HG03060 (cell line): ENCODE measurements around the gene CERT1.
A peak's percentile ranks its signal among the peaks of the same experiment; 100 is the strongest.
"Not testable (repeated sequence)": the region's sequence is repeated elsewhere in the genome, so short reads cannot be mapped to it uniquely, and the experiment has no call there.

Source experiments
- ATAC-seq: cut with Tn5 transposase; IDR thresholded peaks from one replicate; pipeline ENCODE4 v1.9.1; 2021; ENCODE audit warnings: low read depth, moderate number of reproducible peaks; ENCODE audit not compliant: unreplicated experiment

Gene CERT1

DNA sequence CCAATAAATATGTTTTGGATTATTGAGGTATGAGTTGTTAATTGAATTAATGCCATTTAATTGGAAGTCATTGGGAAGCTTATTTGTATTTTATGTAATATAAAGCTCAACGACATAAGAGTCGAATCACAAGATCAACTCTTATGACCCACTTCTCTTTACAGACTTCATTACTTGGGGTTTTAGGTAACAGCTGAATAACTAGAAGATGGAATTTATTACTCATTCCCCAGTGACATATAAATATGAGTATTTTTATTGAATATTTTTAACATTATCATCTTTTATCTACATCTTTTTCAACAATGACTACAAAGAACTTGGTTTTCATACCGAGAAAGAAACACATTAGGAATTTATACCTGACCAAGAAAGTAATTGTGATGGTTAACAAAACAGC lies 153.3 kb downstream of the CERT1 start:
- no peak for ATAC-seq

DNA sequence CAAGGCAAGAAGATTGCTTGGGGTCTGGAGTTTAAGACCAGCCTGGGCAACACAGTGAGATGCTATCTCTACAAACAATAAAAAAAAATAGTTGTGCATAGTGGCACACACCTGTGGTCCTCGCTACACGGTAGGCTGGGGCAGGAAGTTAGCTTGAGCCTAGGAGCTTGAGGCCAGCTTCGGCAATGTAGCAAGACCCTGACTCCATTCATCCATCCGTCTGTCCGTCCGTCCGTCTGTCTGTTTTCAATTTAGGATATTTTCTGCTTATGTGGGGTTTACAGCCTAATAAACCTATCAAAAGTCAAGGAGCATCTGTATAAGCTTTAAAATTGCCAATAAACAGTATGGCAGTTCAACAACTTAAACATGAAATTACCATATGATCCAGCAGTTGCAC lies 154.7 kb downstream of the CERT1 start:
- ATAC-seq, result no peak

DNA sequence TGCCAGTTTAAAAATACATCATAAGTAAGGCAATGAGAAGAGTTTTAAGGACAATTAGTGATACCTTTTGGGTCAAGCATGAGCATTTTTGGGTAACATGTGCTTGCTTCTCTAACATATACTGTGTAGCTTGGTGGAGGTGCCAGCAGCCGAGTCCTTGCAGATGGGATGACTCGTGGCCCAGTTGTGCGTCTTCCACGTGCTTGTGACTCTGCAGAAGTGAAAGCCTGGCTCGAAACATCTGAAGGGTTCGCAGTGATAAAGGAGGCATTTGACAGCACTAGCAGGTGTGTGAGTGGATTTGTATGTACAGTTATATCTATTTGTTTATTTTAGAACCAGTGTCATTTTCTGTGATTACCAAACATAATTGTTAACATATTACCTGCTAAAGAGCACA lies 156.2 kb downstream of the CERT1 start:
- ATAC-seq, result no peak

DNA sequence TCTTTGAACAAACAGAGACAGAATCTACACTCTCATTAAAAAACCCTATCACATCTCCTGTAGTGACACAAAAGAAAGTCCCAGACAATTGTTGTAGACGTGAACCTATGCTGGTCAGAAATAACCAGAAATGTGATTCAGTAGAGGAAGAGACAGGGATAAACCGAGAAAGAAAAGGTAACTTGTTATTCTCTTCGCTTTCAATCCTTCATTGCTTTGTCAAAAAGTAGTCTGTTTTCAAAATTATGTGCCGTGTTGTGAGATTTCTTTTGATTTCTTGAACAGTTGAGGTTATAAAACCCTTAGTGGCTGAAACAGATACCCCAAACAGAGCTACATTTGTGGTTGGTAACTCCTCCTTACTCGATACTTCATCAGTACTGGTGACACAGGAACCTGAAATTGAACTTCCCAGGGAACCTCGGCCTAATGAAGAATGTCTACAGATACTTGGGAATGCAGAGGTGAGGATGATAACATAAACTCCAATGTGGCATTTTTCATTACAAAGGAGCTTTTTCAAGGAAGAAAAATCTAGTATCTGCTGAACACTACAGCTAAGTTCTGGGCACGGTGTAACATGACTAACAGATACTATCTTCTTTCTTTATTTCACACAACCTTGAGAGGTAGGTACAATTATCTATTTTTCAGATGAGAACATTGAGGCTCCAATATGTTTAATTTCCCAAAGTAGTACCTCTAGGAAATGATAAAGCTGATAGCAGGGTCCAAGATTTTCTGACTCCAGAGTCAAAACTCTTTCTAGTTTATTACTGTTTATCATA lies 160.1 kb downstream of the CERT1 start:
- no peak for ATAC-seq

DNA sequence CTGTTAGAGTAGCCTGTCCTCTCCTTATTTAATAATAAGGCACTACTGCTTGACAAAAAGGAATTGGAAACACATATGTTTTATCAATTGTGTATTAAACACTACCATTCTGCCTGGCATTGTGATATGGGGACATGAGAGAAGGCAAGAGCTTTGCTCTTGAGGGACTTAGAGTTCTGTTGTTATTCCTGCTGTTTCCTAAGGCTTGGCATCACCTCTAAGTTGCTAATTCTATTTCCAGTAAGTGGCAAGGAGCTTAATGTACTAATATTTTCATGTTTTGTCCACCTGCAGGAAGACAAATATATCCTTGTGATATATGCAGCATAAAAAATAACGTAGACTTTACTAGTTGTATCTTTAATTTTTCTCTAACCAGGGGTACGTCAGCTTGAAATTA lies 161.8 kb downstream of the CERT1 start:
- no peak for ATAC-seq

DNA sequence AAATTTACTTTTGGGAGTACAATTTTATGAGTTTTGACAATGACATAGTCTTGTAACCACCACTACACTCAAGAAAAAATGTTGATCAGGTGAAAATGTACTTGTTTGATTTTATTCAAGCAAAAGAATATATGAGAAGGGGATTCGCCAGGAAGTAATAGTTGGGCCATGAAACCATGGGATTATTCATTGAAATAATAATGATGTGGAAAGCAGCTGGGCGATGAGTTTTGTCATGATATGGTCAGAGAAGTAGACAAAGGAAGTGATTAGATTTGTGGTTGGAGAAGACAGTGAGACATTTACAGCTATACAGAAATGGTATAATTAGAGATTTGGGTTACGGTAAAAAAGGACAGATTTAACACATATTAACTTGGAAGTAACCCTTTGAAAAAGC lies 163.2 kb downstream of the CERT1 start:
- ATAC-seq, result no peak

DNA sequence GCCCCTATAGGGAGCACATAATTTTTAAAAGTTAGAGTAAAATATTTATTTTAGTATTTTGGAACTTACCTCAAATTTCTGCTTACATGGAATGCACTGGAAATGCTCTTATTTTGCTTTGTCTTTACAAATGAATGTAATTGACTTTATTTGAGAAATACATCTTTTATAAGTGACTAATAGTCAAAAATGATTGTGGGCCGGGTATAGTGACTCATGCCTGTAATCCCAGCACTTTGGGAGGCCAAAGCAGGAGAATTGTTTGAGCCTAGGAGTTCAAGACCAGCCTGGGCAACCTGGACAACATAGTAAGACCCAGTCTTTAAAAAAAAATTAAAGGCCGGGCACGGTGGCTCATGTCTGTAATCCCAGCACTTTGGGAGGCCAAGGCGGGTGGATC lies 168.6 kb downstream of the CERT1 start:
- ATAC-seq, result no peak

DNA sequence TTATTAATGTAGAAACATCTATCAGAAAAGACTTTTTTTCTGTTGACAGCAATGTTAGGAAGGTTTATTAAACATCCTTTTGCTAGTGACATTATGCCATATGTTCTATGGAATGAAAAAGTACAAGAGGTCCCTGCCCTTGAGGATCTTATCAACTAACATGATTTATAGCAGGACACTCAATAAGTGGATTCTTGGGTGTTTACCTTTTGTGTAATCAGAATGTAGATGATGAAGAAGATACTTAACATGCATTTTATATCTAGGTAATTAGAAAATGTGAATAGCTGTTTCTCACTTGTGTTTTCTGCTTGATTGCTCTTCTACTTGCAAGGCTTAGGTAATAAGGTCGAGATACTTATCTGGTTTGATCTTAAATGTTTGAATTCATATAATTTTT lies 169.5 kb downstream of the CERT1 start:
- no peak for ATAC-seq

DNA sequence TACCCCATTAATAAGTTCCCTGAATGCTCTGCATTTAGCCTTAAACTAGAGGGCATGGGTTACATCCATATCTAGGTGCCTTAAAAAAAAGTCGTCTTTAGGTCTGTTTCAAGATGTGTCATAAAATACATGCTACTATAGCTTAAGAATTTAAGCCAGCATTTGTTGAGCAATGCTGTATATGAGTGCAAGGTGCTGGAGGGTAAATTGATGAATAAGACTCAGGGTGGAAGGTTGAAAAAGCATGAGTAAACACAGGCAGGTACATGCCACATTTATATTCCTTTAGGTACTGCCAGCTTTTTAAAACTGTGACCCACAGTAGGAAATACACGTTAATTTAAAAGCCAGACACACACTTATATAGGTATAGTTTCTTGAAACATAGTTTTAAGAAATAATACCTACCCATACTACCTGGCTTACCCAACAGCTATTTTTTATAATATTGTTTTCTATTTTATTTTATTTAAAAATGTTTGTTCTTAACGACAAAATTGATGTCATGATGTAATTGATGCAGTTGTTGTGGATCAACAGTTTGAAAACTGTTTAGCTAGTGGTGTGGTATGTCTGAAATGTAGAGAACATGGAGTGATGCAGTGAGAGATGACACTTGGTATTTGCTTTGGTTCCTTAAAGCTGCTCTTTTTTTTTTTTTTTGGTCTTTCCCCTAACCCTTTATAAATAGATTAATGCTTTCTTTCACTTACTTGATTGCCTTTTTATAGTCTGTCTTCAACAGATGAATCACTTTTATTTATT lies 170.5 kb downstream of the CERT1 start:
- no peak for ATAC-seq

DNA sequence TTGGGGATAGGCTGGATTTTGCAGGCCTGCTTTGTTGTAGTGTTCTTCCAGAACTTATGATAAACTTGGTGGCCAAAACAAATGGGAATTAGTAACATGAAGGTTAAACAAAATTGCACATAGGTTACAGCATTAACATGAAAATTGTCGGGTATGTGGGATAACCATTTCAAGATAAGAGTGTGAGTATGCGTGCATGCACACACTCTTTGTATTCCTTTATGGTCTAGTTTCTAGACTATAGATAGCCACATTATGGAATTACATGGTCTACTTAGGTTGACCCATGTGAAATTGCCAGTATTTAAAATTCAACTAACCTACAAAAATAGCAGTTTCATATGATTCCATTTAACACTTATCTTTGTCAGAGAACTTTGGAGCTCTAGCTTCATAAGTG lies 173.0 kb downstream of the CERT1 start:
- no peak for ATAC-seq

DNA sequence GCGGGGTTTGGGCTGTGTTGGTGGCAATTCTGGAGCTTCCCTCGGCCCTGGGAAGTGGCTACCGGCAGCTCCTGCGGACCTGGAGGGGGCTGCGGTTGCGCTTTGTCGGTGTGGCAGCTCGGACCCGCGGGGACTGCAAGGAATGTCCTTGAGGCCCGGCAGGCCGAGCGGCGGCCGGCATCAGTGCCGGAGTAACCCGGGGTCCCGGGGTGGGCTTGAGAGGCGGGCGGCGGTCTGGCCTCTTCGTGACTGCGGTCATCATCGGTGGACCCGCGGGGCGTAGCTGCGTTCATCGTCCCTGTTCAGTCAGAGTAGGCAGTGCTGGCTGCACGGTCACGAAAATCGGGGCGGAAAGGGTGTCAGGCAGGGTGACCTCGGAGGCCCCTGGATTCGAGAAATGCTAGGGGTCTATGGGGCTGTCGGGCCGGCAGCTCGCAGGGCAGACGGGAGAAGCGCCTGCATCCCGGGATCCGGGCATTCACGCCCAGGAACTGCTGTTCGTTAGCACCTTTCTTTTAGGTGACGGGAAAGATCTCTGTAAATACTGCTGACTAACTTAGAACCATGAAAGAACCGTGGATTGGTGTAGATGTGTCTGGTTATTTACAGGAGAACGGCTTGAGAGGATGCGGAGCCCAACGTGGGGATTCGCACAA lies 173.9 kb downstream of the CERT1 start:
- ATAC-seq, result no peak

DNA sequence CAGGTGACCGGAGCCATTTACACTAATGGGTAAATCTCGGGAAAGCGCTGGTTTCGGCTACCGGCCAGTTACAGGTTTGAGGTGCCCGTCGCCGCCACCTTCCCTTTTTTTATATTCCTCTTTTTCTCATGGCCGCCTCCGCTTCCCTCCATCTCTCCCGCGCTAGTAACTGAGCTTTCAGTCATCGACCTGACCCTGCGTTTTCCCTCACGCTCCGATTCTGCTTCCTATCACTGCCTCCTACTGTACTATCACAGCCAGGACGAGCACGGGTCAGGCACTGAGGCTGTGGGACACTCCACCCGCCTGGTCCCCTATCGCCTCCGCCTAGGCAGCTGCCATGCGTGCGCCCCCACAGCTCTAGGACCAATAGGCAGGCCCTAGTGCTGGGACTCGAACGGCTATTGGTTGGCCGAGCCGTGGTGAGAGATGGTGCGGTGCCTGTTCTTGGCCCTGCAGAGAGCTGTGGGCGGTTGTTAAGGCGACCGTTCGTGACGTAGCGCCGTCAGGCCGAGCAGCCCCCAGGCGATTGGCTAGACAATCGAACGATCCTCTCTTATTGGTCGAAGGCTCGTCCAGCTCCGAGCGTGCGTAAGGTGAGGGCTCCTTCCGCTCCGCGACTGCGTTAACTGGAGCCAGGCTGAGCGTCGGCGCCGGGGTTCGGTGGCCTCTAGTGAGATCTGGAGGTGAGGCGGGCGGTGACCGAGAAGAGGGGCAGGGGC lies 174.7 kb downstream of the CERT1 start, which contains the start of gene HMGCR:
HMGCR (plus strand) TSS at position 606 of the 722 bp plus-strand sequence. CDS start 5,386 bp downstream, outside the sequence.
- peak; percentile 97 for ATAC-seq

DNA sequence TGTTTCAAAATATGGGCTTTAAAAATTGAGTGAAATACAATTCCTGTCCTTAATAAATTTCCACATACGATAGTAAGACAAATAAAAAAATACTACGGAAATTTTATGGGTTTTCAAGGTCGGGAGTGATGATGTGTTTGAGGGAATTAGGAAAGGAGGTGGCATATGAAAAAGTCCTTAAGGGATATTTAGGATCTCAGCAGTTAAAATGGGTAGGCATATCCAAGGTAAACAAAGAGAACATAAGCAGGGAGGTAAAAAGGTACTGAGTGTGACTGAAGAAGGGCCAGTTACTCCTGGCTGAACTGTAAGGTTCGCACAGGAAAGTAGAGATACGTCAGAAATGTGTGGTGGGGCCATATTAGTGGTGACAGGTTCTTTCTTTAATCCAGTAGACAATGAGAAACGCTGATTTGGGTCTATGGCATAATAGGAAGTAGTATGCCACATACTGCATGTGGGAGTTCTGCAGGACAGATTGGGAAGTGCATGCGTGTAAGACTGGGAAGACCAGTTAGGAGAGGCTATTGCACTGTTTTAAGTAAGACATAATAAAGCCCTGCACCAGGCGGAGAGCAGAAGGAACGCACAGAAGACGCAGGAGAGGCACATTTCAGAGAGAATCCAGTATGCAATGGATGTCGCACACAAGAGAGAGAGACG lies 175.3 kb downstream of the CERT1 start:
- no peak for ATAC-seq

DNA sequence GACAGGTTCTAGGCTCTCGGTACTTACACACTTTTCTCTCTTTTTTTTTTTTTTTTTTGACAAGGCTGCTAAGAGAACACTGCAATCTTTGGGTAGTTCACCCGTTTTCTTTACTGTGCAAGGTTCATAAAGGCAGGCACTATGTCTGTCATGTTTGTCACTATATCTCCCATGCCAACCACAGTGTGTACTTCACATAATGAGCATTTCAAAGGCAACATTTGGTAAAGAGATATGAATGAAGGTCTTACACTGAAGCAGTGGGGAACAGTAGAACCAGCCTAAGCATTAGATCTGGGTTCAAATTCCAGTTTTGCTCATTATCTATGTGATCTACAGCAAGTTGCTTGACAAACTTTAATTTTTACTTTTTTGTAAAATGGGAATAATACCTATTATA lies 175.9 kb downstream of the CERT1 start:
- no peak for ATAC-seq

DNA sequence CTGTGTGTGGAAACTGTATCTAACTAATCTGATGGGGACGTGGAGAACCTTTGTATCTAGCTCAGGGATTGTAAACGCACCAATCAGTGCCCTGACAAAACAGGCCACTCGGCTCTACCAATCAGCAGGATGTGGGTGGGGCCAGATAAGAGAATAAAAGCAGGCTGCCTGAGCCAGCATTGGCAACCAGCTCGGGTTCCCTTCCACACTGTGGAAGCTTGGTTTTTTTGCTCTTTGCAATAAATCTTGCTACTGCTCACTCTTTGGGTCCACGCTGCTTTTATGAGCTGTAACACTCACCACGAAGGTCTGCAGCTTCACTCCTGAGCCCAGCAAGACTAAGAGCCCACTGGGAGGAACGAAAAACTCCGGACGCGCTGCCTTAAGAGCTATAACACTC lies 177.0 kb downstream of the CERT1 start:
- not testable (repeated sequence) for ATAC-seq

DNA sequence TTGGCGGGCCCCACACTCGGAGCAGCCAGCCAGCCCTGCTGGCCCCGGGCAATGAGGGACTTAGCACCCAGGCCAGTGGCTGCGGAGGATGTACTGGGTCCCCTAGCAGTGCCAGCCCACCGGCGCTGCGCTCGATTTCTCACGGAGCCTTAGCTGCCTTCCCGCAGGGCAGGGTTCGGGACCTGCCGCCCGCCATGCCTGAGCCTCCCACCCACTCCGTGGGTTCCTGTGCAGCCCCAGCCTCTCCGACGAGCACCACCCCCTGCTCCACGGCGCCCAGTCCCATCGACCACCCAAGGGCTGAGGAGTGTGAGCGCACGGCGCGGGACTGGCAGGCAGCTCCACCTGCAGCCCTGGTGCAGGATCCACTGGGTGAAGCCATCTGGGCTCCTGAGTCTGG lies 177.7 kb downstream of the CERT1 start:
- ATAC-seq, result not testable (repeated sequence)

DNA sequence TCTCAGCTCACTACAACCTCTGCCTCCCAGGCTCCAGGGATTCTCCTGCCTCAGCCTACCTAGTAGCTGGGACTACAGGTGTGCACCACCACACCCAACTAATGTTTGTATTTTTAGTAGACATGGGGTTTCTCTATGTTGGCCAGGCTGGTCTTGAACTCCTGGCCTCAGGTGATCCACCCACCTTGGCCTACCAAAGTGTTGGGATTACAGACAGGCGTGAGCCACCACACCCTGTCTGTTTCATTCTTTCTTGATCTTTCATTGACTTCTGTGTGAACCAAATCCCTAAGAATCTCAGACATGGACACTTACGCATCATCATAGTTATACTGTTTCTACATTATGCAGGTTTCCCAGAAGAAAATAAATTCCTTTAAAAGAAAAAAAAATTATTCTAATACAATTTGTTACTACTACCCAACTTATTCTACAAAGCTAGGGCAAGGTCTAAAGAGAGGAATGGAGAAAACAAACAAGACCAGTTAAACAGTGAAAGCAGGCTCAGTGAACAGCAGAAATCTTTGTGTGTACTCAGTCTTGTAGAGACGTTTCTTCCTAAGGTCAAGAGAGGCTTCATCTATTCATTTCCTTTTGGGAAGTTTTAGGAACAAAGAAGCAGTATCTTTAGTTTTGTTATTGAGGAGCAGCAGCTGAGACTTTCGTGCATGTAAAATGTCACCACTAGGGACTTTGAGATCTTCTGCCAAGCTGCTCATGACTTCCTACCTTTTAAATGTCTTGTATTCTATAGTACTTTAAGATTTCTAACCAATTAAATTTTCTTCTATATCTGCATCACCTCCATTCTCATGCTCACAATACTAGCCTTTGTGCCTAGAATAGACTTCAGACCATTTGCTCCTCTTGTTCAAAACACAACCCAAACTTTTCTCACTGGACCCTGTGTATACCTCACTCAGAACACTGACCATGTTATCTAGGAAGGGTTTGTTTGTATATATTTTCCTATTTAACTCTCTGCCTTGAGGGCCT lies 180.0 kb downstream of the CERT1 start:
- no peak for ATAC-seq

DNA sequence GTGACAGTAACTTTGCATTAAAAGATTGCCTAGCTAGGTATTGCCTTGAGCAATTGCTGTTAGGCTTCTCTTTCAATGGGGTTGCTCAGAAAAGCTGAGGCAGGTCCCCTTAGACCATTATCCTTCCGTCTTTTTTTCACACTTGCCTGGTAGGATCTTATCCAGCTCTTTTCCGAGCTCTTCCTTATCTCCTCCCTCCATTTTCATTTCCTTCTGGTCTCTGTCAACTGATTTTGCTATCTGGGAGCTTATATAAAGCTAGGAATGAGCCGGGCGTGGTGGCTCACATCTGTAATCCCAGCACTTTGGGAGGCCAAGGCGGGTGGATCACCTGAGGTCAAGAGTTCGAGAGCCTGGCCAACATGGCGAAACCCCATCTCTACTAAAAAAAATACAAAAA lies 181.0 kb downstream of the CERT1 start:
- no peak for ATAC-seq
